ENCODE data around the gene SEMA5A. TPM values are rescaled to one million over a fixed set of nuclear protein-coding genes. Genes with fewer than 3 reads are reported as not detected.

Gene SEMA5A
- total RNA-seq, 4 donors from 2014 or later, result 0.46 to 3.2 (median 1.7) TPM

DNA sequence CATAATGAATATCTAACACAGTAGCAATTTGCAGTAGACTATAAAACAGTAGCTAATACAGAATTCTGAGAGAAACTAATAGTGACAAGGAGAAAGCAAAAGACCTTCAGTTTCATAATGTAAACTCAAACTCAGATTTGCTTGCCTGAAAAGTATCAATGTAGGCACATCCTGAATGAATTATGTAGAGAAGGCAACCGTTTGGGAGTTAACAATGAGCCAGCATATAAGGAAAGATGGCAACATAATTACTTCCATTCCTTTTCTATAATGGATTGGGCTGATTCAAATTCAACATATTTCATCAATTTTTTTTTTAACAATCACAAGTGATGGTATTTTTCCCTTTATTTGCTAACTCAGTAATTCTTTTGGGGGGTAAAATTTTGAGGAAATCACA, 261.6 kb downstream of the SEMA5A start:
- no peak overlapping the region for H3K4me3 ChIP-seq
- H3K36me3 ChIP-seq, result no peaks in the 10 kb centered on the region
- TF ChIP-seq POLR2A (IDR thresholded peaks at IDR 0.05), result no peak
- TF ChIP-seq, protein P1, sequence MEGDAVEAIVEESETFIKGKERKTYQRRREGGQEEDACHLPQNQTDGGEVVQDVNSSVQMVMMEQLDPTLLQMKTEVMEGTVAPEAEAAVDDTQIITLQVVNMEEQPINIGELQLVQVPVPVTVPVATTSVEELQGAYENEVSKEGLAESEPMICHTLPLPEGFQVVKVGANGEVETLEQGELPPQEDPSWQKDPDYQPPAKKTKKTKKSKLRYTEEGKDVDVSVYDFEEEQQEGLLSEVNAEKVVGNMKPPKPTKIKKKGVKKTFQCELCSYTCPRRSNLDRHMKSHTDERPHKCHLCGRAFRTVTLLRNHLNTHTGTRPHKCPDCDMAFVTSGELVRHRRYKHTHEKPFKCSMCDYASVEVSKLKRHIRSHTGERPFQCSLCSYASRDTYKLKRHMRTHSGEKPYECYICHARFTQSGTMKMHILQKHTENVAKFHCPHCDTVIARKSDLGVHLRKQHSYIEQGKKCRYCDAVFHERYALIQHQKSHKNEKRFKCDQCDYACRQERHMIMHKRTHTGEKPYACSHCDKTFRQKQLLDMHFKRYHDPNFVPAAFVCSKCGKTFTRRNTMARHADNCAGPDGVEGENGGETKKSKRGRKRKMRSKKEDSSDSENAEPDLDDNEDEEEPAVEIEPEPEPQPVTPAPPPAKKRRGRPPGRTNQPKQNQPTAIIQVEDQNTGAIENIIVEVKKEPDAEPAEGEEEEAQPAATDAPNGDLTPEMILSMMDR (IDR thresholded peaks at IDR 0.05 in 4 of 5, conservative IDR thresholded peaks at IDR 0.05 in 1 of 5), result no peak
- H3K27me3 ChIP-seq, result no peaks in the 10 kb centered on the region
- peak overlapping the region; percentile 37 to 50 (median 42) for H3K27ac ChIP-seq
- H3K4me1 ChIP-seq, result no peaks in the 10 kb centered on the region
- in situ Hi-C loops (cut with MboI; ENCODE audit: low sequenced_read_pairs in 4 of 4), result no loop called here
- intact Hi-C loops (cut with DNase I; ENCODE audit: low total_unique reads), result no loop called here
- no peak for ATAC-seq
- DNase-seq, result no peak
- H3K9me3 ChIP-seq, result no peaks in the 10 kb centered on the region

DNA sequence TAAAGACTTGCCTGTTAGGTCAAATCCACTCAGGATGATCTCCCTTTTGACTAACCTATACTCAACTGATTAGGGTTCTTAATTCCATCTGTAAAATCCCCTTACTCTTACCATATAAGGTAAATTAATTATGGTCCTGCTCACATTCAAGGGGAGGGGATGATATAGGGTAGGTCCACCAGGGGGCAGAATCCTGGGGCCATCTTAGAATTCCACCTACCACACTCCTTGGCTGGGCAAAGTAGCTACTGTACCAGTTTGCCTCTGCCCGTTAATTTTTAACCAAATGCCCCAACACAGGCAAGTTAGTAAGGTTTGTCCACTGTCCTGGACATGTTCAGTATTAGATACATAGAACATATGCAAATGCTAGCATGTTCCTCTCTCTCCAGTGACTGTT, 262.4 kb downstream of the SEMA5A start:
- H3K27me3 ChIP-seq, result no peaks in the 10 kb centered on the region
- no peaks in the 10 kb centered on the region for H3K4me1 ChIP-seq
- no peaks in the 10 kb centered on the region for H3K36me3 ChIP-seq
- no peak overlapping the region for H3K27ac ChIP-seq
- no peak overlapping the region for H3K4me3 ChIP-seq
- intact Hi-C loops (cut with DNase I; ENCODE audit: low total_unique reads), result no loop called here
- in situ Hi-C loops (cut with MboI; ENCODE audit: low sequenced_read_pairs in 4 of 4), result no loop called here
- DNase-seq (no peak), ATAC-seq (no peak)
- H3K9me3 ChIP-seq, result no peaks in the 10 kb centered on the region
- no peak for TF ChIP-seq POLR2A (IDR thresholded peaks at IDR 0.05)

DNA sequence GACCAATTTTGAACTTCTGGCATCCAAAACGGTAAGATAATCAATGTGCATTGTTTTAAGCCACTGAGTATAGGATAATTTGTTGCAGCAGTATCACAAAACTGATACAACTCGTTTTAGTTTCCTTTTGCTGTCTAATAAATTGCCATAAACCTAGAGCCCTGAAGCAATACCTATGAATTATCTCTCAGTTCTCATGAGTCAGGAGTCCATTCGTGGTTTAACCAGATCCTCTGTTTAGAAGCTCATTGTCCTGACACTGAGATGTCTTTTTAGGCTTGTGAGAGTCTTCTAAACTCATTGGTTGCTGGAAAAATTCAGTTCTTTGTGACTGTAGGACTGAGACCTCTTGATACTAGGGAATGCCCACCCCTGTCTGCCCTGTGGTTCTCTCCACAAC, 262.9 kb downstream of the SEMA5A start:
- H3K4me1 ChIP-seq, result no peaks in the 10 kb centered on the region
- in situ Hi-C loops (cut with MboI; ENCODE audit: low sequenced_read_pairs in 4 of 4), result no loop called here
- no peaks in the 10 kb centered on the region for H3K9me3 ChIP-seq
- H3K4me3 ChIP-seq, result no peak overlapping the region
- ATAC-seq (no peak), DNase-seq (no peak)
- no peaks in the 10 kb centered on the region for H3K36me3 ChIP-seq
- no peaks in the 10 kb centered on the region for H3K27me3 ChIP-seq
- no peak overlapping the region for H3K27ac ChIP-seq
- no peak for TF ChIP-seq POLR2A (IDR thresholded peaks at IDR 0.05)
- TF ChIP-seq, protein P1 (IDR thresholded peaks at IDR 0.05 in 4 of 5, conservative IDR thresholded peaks at IDR 0.05 in 1 of 5), result no peak
- intact Hi-C loops (cut with DNase I; ENCODE audit: low total_unique reads), result no loop called here

DNA sequence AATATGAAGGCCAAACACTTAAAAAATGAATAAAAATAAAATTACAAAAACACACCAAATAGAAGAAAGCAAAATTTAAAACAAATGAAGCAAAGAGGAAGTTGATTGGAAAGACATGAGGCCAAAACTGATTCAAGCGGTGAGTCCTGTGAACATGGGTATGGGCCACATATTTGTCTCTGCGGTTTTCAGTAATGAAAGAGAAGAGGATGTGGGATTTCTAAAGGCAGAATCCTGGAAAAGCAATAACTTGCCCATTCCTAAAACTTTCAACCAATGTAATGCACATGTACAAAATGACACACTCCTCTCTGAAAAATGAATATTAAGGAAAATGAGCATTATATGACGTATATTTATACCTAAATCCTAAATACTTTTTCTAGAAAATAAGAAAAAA, 263.7 kb downstream of the SEMA5A start:
- DNase-seq (no peak), ATAC-seq (no peak)
- Histone ChIP-seq H3K36me3 (no peaks in the 10 kb centered on the region), H3K9me3 (no peaks in the 10 kb centered on the region), H3K4me3 (no peak overlapping the region), H3K27ac (no peak overlapping the region), H3K4me1 (no peaks in the 10 kb centered on the region), H3K27me3 (no peaks in the 10 kb centered on the region)
- TF ChIP-seq POLR2A (IDR thresholded peaks at IDR 0.05), result no peak
- TF ChIP-seq, protein P1 (IDR thresholded peaks at IDR 0.05 in 4 of 5, conservative IDR thresholded peaks at IDR 0.05 in 1 of 5), result no peak
- in situ Hi-C loops (cut with MboI; ENCODE audit: low sequenced_read_pairs in 4 of 4) (no loop called here), intact Hi-C loops (cut with DNase I; ENCODE audit: low total_unique reads) (no loop called here)

DNA sequence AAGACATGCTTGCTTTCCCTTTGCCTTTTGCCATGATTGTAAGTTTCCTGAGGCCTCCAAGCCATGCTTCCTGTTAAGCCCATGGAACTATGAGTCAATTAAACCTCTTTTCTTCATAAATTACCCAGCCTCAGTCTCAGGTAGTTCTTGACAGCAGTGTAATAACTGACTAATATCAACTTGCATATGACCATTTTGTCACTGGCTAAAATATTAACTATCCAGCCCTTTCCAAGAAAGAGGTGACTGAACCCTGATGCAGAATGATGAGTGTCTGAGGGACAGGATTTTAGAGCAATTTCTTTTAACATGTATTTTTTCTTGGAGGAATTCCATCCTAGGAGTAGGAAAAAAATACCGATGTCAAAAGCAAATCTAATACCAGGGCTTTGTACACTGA, 266.1 kb downstream of the SEMA5A start:
- no peak for ATAC-seq
- in situ Hi-C loops (cut with MboI; ENCODE audit: low sequenced_read_pairs in 4 of 4), result no loop called here

More for the DNA sequence above, 266.1 kb downstream of the SEMA5A start:
- TF ChIP-seq, protein P1 (IDR thresholded peaks at IDR 0.05 in 4 of 5, conservative IDR thresholded peaks at IDR 0.05 in 1 of 5), result no peak
- TF ChIP-seq POLR2A (IDR thresholded peaks at IDR 0.05), result no peak
- DNase-seq, result no peak
- no peaks in the 10 kb centered on the region for H3K27me3 ChIP-seq
- H3K36me3 ChIP-seq, result no peaks in the 10 kb centered on the region
- no peaks in the 10 kb centered on the region for H3K4me1 ChIP-seq
- H3K4me3 ChIP-seq, result no peak overlapping the region
- H3K27ac ChIP-seq, result no peak overlapping the region
- intact Hi-C loops (cut with DNase I; ENCODE audit: low total_unique reads), result no loop called here
- no peaks in the 10 kb centered on the region for H3K9me3 ChIP-seq

Measured in gastrocnemius medialis (tissue), 4 donors.